Muscle of back (tissue), 11 donors: ENCODE results near the gene MSI2. TPM values are rescaled to one million over a fixed set of nuclear protein-coding genes. Genes with fewer than 3 reads are reported as not detected.

Experiments
- DNase-seq, 3 donors: peaks; one replicate each; pipeline versions ENCODE4 v3.0.0 to v3.0.0-alpha.2; 2013
- polyA plus RNA-seq, 10 donors: library from polyadenylated mRNA; unstranded; fragments of 120-200 nt; gene quantifications; one replicate each; pipeline ENCODE4 v1.2.1, GENCODE V29; 2013; ENCODE audit not compliant: insufficient read length in 10 of 10

The MSI2 gene
- polyA plus RNA-seq, 10 donors = 22.9 to 37.2 (median 27.4) TPM

DNA sequence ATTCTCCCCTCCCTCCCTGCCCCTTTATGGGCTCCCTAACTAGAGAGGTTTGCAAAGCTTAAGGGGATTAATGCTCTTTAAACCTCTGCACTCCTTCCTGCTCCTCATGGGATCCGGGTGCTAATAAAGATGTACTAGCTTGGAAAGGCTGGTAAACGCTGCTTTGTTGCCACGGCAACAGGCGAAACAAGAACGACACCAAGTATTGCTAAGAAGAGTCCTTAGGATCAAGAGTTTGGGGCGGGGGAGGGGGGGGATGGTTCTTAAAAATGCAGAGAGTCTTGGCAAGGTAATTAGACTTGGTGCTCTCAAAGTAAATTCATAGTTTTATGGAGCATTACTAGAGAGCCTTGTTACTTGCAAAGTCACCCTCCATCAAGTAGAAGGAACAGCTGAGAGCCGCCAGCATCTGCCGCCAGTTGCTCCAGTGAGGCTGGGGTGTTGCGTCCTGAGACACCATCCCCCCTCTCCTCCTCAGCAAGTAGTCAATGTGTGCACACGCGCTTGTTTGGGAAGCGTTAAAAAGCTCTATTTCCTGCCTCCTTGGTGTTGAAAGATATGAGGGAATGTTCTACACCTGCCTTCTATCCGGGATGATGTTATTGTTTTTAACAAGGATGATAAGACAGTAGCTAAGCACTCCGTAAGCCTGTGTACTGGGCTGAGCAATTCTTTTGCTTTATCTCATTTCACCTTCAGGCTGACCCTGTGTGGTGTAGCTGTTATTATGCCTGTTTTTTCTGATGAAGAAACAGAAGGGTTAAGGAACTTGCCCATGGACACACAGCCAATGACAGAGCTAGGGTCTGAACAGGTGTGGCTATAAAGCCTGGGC, 297.9 kb downstream of the MSI2 start:
- peak in 2 of 3 donors; percentile 38 to 70 for DNase-seq

DNA sequence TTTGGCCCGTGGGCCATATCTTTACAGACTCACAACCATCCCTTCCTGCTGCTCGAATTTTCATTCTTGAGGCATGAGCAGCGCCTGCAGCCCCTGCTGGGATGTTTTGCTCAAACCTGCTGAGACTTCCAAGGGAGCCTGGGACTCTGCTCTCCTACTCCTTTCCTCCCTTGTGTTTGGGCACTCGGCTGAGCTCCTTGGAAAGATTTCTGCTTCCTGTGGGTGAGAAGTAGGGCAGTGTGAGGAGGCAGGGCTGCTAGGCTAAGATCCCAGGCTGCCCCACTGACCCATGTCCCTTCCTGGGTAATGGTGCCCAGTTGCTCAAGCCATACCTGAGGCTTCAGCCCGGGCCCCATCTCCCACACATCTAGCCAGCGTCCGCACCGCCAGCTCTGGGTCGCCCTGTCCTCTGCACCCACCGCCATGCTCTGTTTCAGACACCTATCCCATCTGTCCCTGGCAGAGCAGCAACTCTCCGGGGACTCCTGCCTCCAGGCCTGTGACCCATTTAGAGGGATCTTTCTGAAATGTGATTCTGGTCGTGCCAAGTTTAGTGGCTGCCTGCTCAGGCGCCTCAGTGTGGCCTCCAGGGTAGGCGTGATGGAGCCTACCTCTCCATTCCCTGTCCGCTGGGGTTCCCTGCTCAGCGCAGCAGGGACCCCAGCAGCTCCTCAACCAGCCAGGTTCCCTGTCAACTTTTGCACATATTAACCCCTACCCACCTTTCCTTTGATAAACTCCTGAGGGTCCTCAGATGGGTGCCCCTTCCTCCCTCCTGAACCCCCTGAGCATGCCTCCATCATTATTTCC, 298.7 kb downstream of the MSI2 start:
- no peak for DNase-seq

DNA sequence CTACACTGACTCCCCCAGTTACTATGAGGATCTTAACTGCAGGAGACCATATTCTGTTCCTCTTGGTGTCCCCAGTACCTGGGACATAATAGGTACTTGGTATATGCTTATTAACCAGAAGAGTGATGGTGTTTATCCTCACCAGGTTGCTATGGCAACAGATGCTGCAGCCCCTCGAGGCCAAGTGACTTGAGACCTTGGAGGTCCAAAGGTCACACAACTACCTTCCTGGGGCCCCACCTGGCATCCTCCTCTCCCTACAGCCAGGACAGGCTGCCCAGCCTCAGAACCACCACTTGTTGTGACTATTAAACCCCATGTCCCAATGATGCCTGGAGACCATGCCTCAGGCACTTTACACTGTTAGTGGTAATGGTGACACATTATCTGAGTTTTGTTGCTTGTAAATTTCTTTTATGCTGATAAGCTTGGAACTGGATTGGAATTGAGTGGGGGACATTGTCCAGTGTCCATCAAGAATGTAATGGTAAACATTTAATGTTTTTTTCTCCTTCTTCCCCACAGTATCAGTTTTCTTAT, 299.4 kb downstream of the MSI2 start:
- DNase-seq = no peak

GRCh38 chr17:57556320-57556719, 300.0 kb downstream of the MSI2 start:
- no peak for DNase-seq

DNA sequence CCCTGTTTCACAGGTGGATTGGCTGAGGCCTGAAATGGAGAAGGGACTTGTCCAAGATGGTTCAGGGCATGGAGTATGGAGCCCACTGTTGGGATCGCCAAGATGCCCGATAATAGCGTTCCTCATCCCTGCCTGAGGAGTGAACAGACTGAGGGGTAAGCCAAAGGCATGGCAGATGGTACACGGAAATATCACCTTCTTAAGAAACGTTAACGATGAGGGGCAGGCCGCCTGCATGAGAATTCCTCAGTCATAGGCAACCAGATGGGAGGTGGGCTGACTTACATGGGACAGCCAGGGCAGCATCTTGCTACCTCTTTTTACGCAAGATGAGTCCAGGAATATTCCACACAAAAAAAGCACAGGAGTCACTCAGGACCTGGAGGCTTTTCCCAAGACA, 300.7 kb downstream of the MSI2 start:
- DNase-seq = no peak

GRCh38 chr17:57557416-57557815, 301.1 kb downstream of the MSI2 start:
- DNase-seq = no peak

GRCh38 chr17:57557834-57558681, 301.7 kb downstream of the MSI2 start:
- DNase-seq = no peak

- DNase-seq = no peak
Observed at GRCh38 chr17:57559226-57559625, 302.9 kb downstream of the MSI2 start.

DNA sequence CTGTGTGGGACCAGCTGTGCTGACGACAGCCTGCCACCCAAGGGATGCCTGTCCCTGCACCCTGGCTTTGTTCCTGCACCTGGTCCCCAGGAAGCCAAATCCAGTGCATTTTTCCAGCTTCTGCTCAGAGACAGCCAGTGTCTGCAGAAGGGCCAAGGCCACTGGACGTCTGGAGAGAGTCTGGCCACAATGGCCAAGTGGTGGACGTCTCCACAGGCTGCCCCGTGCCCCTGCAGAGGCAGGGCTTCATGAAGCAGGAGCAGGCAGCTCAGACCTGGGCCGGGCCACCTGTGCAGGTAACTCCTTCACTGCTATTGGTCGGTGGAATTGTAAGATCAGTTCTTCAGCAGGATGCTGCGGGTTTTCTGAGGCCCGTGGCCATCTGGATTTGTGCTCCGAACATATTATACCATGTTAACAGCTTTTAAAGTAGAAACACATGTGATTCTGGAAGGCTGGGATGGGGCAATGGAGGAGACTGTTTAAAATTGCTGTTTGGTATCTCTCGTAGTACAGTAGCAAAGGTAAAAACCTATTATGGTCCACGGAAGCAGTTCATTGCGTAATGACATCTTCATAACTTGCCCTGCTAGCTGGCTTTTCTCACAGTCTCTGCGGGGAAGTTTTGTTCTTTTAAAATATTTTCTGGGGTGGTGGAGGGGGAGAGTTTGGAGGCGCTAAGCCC, 303.5 kb downstream of the MSI2 start:
- DNase-seq = no peak

DNA sequence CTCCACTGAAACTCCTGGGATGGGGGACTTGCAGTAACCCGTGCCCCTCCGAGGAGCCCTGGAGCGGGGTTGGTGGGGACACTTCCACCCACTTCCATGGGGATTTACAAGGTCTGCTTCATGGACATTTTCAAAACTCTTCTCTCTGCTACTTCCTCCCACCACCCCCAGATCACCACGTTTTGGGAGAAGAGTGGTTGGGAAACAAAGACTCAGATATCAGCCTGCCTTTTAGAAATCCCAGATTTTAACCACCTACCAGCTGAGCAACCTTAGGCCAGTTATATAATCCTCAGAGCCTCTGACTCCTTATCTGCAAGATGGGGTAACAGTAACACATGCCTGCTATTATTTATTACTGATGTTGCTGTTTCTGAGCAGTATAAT, 304.0 kb downstream of the MSI2 start:
- no peak for DNase-seq

DNA sequence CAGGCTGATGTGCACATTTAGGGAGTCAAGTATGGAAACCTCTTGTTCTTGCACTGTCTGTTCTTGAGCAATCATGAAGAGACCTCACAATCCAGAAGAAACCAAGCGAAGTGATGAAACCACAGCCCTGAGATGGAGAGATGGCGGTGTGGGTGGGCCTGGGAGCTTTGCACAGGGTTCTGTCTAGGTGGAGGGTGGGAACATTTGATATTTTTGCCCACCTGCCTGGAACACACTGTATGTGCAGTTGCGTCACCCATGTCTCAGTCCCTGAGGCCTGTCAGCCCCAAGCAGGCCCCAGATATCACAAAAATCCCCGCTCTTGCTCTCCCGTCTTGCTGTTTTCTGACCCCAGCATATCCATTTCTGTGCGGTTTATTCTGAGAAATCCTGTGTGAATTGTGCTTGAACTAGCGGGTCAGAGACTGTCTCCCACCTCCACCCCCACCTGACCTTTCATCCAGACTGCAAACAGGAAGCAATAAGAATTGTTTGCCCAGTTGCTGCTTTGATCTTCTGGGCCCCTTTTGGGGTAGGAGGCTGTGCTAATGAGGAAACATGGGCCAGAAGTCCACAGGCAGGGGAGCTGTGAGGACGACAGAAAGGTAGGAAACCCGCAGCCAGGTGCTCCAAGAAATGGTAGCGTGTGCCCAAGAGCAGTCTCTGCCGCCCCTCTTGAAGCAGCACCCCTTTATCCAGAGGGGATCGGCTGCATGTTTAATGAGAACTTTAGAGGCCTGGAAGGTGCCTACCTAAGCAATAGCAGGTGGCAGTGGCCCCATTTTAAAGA, 304.9 kb downstream of the MSI2 start:
- DNase-seq = no peak

DNA sequence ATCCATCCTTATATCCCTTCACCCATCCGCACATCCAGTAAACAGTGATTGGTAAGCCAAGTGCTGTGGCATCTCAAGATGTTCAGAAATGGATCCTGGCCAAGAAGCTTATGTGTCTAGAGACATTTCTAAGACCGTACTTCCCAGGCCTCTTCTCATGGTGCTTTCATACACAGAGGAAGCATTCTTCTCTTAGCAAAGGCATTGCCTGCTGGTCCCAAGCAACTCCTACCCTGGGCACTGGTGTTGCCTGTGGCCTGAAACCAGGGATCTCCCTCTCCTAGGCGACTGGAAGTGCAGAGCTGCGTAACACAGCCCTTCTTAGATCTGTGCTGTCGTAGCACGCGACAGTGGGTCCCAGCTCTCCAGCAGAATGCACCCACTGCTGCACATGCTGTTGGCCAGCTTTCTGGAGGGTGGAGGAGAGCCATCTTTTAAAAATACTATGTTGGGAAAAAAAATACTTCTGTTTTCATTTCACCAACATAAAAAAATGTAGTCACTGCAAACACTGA, 305.9 kb downstream of the MSI2 start:
- no peak for DNase-seq

- DNase-seq = no peak
Observed at GRCh38 chr17:57563958-57564357, 307.6 kb downstream of the MSI2 start.

DNA sequence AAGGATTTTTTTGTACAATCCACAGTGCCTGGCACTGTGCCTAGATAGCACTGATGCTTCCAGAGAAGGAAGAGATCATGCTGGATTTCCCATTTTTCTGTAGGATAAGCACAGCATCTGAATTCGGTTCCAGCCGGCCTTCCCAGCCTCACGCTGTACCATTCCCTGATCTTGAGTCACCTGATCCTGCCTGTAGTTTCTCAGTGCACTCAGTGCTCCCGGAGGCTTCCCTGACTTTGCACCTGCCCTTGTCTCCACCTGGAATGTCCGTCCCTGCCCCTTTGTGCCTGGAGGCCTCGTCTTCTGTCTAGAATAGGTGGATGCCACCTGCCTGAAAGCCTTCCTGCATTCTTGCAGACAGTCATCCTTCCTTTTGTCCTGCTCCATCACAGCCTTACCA, 308.9 kb downstream of the MSI2 start:
- DNase-seq = no peak

GRCh38 chr17:57566721-57567120, 310.4 kb downstream of the MSI2 start:
- DNase-seq = no peak

- DNase-seq = no peak
Observed at GRCh38 chr17:57567251-57567650, 310.9 kb downstream of the MSI2 start.

DNA sequence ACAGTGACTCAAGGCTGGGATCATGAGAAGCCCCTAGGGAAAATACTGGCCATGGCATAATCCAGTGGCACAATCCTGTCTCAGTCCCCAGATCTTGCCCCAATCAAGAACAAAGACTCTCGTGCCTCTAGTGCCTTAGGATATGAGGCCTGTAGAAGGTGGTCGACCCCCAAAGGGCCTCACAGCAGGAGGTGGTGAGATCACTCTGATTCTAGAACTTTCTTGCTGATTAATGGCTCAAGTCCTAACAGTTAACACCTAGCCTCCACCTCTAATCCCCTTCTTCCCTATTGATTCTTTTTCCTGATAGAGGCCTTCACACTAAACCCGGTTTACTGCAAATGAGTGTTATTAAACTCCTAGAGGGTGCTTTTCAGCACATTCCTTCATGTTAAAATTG, 312.0 kb downstream of the MSI2 start:
- no peak for DNase-seq

DNA sequence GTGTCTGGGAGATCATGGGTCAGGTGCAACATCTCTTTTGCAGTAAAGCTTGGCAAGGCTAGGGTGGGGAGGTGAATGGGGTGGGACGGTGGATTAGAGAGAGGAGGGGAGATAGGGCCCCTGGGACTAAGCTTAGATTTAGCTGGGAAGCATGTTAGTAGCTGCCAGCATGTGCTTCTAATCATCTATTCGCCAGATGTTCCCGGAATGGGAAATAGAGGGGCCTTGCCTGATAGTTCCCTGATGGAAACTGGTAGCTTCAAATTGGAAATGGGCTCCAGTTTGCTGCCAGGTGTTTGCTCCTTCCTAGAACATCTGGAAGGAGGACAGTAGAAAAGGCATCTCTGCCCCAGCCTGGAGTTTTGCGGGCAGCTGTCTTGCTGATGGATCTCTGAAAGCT, 312.7 kb downstream of the MSI2 start:
- no peak for DNase-seq

GRCh38 chr17:57569853-57570252, 313.5 kb downstream of the MSI2 start:
- no peak for DNase-seq

- DNase-seq = no peak
Observed at GRCh38 chr17:57570724-57571344, 314.5 kb downstream of the MSI2 start.
